SH-SY5Y (cell line): ENCODE results near the gene ARPC5L.

Source experiments
- GATA2 ChIP-seq: IDR thresholded peaks from 2 replicates; pipeline ENCODE4 v1.6.1; 2011; ENCODE audit warnings: mild to moderate bottlenecking, low read depth, low read length
- GATA3 ChIP-seq: IDR thresholded peaks from 2 replicates; pipeline ENCODE4 v1.6.1; 2011; ENCODE audit warnings: low read depth, mild to moderate bottlenecking, low read length, moderate library complexity

Gene ARPC5L

DNA sequence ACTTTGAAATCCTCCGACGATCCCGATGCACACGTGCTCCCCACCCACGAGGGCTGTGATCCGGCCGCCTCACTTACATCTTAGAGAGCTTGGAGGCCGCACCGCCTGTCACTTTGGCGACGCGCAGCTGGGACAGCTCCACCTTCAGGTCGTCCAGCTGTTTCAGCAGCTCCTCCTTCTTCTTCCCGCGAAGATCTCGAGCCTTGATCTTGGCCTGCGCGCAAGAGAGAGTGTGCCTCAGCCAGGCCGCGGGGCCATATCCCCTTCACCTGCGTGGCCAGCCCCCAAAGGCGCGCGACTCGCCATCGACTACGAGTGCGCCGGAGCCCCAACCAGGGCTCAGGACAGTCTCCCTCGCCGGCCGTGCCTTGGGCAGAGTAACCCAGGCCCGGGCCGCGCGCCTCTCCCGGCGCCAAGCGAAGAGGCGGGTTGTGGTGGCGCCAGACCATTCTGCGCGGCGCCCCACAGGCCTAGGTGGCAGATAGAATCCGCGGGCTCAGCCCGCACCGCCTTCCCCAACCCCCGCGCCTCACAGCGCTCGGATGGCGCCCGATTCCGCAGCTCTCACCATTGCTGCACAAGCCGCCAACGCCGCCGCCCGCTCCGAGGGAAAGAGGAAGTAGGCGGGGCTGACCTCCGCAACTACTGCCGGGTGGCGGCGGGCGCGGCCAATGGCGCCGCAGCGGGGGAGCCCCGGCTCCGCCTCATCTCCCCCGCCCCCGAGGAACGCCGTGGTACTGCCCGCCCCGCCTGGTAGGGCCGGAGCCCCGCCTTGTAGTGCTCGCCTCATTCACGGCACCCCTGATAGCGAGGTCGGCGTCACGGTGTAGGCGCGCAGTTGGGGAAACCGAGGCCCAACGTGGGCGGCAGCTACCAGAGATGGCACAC, at the start of gene ARPC5L, which contains the start of gene RPL35:
ARPC5L (plus strand) TSS at position 789 of the 888 bp plus-strand sequence. CDS start 7,161 bp downstream, outside the sequence.
RPL35 (minus strand) TSS at position 616 of the 888 bp plus-strand sequence; CDS start at position 571, 45 bp downstream.
- TF ChIP-seq GATA2 (peak; percentile 29; the same call in 1 of the 2 replicates), GATA3 (no peak)

DNA sequence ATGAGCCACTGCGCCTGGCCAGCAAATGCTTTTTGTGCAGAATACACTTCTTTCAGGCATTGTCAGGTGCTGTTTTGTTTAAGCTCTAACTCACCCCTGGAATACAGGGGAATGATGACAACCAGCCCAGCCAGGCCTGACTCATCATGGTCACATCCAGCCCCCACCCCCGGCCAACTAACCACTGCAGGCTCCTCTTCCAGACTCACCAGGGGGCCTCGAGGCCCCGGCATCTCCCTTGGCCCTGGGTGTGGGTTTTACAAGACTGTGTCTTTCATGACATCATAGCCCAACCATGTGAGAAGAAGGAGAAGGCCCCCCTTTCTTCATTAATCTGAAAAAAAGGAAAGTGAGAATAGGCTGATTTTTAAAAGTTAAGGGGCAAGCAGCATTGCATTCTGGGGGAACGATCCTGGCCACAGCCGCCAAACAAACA, 49.5 kb upstream of the ARPC5L start:
- TF ChIP-seq GATA2, result no peak
- no peak for TF ChIP-seq GATA3

DNA sequence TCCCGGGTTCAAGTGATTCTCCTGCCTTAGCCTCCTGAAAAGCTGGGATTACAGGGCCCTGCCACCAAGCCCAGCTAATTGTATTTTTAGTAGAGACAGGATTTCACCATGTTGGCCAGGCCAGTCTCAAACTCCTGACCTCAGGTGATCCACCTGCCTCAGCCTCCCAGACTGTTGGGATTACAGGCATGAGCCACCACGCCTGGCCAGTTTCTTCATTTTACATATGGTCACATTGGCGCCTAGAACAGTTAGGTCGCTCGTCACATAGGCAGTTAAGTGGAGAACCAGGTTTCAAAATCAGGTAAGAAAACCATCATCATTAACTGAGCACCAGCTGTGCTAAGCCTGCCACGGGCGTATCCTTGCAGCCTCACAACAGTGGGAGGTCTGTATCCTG, 48.9 kb upstream of the ARPC5L start:
- TF ChIP-seq GATA2 (no peak), GATA3 (no peak)

DNA sequence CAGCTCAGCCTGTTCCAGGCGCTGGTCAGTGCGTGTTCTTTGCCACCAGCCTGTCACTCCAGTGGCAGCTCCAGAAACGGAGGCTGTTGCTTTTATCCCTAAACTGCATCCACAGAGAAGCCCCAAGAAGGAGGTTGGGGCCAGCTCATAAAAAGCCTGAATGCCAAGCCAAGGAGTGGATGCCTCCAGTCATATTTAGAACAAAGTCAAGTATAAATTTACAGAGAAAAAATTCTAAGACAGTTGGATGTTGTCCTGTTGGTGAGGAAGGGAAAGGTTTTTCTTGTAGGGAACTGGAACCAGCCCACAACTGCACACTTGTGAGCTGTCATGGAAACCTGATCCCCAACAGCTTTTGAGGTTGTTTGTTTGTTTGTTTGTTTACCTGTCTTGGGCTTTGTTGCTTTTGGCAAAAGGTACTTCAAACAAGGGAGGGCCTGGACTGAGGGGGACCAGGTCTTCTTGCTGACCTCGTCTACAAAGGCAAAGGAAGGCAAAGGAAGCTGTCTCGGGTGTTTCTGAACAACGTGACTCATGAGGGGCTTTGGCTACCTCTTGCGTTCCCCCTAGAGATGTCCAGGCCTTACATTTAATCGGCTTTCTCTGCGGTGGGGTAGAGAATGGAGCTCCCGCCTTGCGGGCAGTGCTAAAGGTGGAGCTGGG, 48.3 kb upstream of the ARPC5L start:
- TF ChIP-seq GATA2 (no peak), GATA3 (no peak)

DNA sequence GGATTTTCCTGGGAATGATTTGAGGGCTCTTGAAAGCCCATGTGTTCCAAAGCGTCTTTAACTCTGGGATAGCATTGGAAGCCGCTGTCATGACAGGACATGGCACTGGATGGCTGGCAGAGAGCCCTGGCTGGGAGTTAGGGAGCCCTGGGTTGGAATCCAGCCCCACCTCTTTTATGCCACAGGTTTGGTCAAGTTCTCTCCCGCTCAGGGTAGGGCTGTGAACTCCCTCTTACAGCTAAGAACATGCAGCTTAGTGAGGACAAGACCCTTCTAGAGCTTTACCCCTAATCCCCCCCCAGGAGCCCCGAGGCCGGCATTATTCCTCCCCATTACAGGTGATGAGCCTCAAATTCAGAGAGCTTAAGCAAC, 47.8 kb upstream of the ARPC5L start:
- TF ChIP-seq GATA2 (no peak), GATA3 (no peak)

DNA sequence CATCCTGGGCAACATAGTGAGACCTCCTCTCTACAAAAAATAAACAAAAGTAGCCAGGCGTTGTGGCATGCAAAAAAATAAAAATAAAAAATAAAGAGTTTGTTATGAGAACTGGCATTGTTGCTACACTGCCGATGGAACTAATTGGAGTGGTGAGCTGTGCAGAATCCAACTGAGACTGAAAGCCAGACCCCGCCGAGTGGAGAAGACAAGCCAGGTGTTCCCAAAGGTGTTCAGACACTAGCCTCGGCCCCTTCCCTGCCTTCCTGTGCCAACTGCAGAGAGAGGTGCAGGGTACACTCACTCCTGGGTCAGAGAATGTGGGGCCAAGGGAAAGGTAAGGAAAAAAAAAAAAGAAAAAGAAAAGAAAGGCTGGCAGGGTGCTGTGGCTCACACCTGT, 46.3 kb upstream of the ARPC5L start:
- TF ChIP-seq GATA3 (no peak), GATA2 (no peak)

DNA sequence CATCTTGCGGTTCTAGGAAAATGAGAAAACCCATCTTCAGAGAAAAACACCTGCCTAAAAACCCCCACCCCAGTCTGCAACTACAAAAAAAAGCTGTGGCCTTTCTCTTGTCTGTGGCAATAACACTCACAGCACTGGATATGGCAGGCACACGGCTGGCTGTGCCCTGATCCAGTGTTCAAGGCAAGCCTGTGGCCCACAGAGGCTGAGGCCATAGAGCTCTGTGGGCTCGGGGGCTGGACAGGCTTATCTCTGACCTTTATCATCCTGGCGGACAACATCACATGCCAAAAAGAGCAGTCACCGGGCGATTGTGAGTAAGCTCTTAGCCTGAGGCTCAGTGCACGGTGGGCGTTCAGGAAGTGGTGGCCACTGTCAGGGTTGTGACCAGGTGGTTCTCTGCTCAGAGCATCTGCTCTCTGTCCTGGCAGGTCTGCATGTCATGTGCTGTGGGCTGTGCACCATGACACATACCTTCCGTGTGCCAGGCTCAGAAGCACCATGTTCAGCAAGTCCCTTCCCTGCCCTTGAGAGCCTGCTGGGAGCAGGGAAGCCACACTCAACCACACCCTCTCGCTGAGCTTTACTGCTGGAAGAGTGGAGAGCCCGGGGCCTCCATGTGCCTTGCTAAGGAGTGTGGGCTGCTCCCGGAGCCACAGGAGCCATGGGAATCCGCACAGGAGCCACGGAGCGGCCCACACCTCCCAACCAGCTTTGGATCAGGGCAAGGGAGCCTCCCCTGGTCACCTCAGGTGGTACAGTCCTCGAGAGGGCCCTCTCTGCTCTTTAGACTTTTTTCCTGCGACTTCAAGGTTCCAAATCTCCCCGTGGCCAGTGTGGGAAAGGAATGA, 43.3 kb upstream of the ARPC5L start:
- TF ChIP-seq GATA3, result no peak
- peak; percentile 94 for TF ChIP-seq GATA2

DNA sequence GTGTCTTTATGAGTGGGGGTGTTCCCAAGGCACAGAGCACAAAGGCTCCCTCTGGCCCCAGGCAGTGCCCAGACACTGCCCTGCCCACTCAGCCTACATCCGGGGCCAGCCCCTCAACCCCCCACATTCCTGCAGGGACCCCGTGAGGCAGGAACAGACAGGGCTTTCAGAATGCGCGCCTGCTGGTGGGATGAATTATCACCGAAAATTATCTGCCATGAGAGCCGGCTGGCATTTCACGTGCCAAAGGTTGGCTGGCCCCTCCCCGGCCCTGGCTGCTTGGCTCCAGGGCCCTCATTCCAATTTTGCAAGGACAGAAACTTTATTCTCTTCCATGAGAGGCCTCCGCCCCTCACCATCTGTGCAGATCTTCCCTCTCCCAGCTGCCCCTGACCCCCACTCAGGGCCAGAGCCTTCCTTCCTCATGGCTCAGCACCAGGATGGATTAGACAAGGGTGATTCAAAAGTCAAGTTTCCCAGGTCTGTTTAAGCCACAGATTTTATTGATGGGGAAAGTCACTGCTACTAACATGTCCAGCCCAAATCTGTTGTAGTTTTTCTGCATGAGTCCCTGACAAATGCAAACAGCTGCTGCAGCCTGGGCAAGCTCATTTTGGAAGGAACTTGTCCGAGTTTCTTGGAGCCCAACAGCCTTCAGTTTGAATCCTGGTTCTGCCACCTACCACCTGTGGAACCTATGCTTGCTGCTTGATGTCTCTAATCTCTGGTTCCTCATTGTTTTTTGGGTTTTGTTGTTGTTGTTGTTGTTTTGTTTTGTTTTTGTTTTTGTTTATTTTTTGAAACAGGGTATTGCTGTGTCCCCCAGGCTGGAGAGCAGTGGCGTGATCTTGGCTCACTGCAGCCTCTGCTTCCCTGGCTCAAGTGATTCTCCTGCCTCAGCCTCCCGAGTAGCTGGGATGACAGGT, 41.0 kb upstream of the ARPC5L start:
- TF ChIP-seq GATA2, result no peak

DNA sequence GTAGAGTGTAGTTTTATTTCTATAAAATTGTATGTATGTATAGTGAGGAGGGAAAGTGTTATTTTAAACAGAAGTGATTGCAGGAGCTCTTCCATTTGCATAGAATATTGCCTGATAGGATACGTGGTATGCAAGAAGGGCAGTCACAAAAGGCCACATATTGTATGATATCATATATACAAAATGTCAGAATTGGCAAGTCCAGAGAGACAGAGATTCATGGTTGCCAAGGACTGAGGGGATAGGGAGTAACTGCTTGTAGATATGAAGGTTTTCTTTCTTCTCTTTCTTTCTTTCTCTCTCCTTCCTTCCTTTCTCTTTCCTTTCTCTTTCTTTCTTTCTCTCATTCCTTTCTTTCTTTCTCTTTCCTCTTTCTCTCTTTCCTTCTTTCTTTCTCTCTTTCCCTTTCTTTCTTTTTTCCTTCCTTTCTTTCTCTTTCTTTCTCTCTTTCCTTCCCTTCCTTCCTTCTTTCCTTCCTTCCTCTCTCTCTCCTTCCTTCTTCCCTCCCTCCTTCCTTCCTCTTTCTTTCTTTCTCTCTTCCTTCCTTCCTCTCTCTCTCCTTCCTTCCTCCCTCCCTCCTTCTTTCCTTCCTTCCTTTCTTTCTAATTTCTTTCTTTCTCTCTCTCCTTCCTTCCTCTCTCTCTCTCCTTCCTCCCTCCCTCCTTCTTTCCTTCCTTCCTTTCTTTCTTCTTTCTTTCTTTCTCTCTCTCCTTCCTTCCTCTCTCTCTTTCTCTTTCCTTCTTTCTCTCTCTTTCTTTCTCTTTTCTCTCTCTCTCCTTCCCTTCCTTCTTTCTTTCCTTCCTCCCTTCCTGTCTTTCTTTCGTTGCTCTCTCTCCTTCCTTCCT, 33.2 kb upstream of the ARPC5L start:
- TF ChIP-seq GATA2, result no peak
- no peak for TF ChIP-seq GATA3

DNA sequence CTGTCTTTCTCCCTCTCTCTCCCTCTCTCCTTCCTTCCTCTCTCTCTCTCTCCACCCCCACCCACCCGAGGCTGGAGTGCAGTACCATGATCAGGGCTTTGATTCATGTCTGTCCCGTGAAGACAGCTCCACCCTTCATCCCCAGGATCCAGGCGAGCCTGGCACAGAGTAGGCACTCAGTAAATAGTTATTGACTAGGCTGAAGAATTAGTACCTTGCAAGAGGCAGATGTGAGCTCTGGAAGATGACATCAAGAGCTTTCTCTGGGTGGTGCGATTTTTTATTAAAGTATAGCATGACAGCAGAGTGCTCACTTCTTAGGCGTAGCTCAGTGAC, 32.6 kb upstream of the ARPC5L start:
- TF ChIP-seq GATA3 (no peak), GATA2 (no peak)

DNA sequence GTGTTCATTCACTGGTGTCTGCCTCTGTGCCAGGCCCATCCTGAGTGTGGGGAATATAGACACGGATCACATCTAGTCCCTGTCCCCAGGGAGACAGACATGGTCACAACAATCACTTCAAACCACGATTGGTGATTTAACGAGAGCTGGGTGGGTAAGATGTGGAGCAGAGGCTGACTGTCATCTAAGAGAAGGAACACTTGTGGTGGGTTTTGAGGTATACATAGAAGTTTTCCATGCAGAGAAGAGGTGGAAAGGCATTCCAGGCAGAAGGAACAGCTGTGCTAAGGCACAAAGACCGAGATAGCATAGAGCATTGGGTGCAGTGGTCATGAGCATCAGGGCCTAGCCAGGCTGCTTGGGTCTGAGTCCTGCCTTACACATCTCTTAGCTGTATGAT, 31.3 kb upstream of the ARPC5L start:
- no peak for TF ChIP-seq GATA2
- TF ChIP-seq GATA3, result no peak

DNA sequence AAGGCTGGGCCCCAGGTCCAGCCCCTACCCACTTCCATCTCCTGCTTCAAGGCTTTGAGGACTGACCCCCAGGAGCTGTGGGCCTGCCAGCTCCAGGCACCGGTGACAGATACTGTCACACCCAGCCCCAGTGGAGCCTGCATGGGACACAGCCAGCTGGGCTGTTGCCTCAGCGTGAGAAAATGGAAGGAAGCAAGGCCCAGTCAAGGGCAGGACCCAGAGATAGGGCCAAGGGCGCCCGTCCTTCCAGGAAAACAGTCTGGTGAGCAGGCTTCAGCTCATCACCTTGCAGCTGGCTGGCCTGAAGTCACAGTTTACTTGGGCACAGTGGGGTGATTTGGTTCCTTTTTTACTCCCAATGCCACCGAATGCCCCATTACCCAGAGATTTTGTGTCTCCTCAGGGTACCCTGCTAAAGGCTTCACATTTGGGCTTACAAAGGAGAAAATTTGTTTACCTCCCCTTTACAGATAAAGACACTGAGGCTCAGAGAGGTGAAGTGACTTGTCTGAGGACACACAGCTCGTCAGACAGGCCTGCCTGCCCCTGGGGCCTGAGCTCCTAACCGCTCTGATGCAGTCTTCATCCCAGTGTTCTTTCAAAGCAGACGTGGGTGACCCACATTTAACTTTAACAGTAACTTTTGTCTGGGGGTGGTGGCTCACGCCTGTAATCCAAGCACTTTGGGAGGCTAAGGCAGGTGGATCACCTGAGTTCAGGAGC, 30.1 kb upstream of the ARPC5L start:
- TF ChIP-seq GATA3 (no peak), GATA2 (no peak)
